Measurements from ENCODE around the gene SUCNR1.

Gene SUCNR1

GRCh38 chr3:151873398-151873797 is at the start of gene SUCNR1:
SUCNR1 (plus strand) TSS chr3:151873643; CDS start chr3:151879893, 6,250 bp downstream.
- TF ChIP-seq GATA2 (IDR thresholded peaks at IDR 0.05; ENCODE audit: low read depth, low read length), result no peak
- TF ChIP-seq GATA3 (IDR thresholded peaks at IDR 0.05; ENCODE audit: low read depth, low read length), result no peak

- no peak for TF ChIP-seq GATA3 (IDR thresholded peaks at IDR 0.05; ENCODE audit: low read depth, low read length)
- TF ChIP-seq GATA2 (IDR thresholded peaks at IDR 0.05; ENCODE audit: low read depth, low read length), result no peak
Measured at GRCh38 chr3:151827816-151828215, 45.6 kb upstream of the SUCNR1 start.

GRCh38 chr3:151835751-151836525 is 37.5 kb upstream of the SUCNR1 start:
- TF ChIP-seq GATA3 (IDR thresholded peaks at IDR 0.05; ENCODE audit: low read depth, low read length) (no peak), GATA2 (IDR thresholded peaks at IDR 0.05; ENCODE audit: low read depth, low read length) (no peak)

GRCh38 chr3:151837057-151837456 is 36.4 kb upstream of the SUCNR1 start:
- TF ChIP-seq GATA2 (IDR thresholded peaks at IDR 0.05; ENCODE audit: low read depth, low read length) (no peak), GATA3 (IDR thresholded peaks at IDR 0.05; ENCODE audit: low read depth, low read length) (no peak)

- TF ChIP-seq GATA3 (IDR thresholded peaks at IDR 0.05; ENCODE audit: low read depth, low read length) (no peak), GATA2 (IDR thresholded peaks at IDR 0.05; ENCODE audit: low read depth, low read length) (no peak)
Measured at GRCh38 chr3:151838574-151839312, 34.7 kb upstream of the SUCNR1 start.

GRCh38 chr3:151839313-151839631 is 34.2 kb upstream of the SUCNR1 start:
- TF ChIP-seq GATA2 (IDR thresholded peaks at IDR 0.05; ENCODE audit: low read depth, low read length) (no peak), GATA3 (IDR thresholded peaks at IDR 0.05; ENCODE audit: low read depth, low read length) (no peak)

- TF ChIP-seq GATA2 (IDR thresholded peaks at IDR 0.05; ENCODE audit: low read depth, low read length), result no peak
- TF ChIP-seq GATA3 (IDR thresholded peaks at IDR 0.05; ENCODE audit: low read depth, low read length), result no peak
Measured at GRCh38 chr3:151841801-151842200, 31.6 kb upstream of the SUCNR1 start.

- TF ChIP-seq GATA3 (IDR thresholded peaks at IDR 0.05; ENCODE audit: low read depth, low read length) (no peak), GATA2 (IDR thresholded peaks at IDR 0.05; ENCODE audit: low read depth, low read length) (no peak)
Measured at GRCh38 chr3:151843275-151843674, 30.2 kb upstream of the SUCNR1 start.

- TF ChIP-seq GATA3 (IDR thresholded peaks at IDR 0.05; ENCODE audit: low read depth, low read length), result no peak
- TF ChIP-seq GATA2 (IDR thresholded peaks at IDR 0.05; ENCODE audit: low read depth, low read length), result no peak
Measured at GRCh38 chr3:151845306-151845905, 28.0 kb upstream of the SUCNR1 start.

- TF ChIP-seq GATA3 (IDR thresholded peaks at IDR 0.05; ENCODE audit: low read depth, low read length) (no peak), GATA2 (IDR thresholded peaks at IDR 0.05; ENCODE audit: low read depth, low read length) (no peak)
Measured at GRCh38 chr3:151852074-151852811, 21.2 kb upstream of the SUCNR1 start.

- TF ChIP-seq GATA2 (IDR thresholded peaks at IDR 0.05; ENCODE audit: low read depth, low read length) (no peak), GATA3 (IDR thresholded peaks at IDR 0.05; ENCODE audit: low read depth, low read length) (no peak)
Measured at GRCh38 chr3:151856118-151856517, 17.3 kb upstream of the SUCNR1 start.

- TF ChIP-seq GATA3 (IDR thresholded peaks at IDR 0.05; ENCODE audit: low read depth, low read length) (no peak), GATA2 (IDR thresholded peaks at IDR 0.05; ENCODE audit: low read depth, low read length) (no peak)
Measured at GRCh38 chr3:151856641-151857040, 16.8 kb upstream of the SUCNR1 start.

- TF ChIP-seq GATA2 (IDR thresholded peaks at IDR 0.05; ENCODE audit: low read depth, low read length) (no peak), GATA3 (IDR thresholded peaks at IDR 0.05; ENCODE audit: low read depth, low read length) (no peak)
Measured at GRCh38 chr3:151859233-151859673, 14.2 kb upstream of the SUCNR1 start.

GRCh38 chr3:151859905-151860304 is 13.5 kb upstream of the SUCNR1 start:
- no peak for TF ChIP-seq GATA3 (IDR thresholded peaks at IDR 0.05; ENCODE audit: low read depth, low read length)
- no peak for TF ChIP-seq GATA2 (IDR thresholded peaks at IDR 0.05; ENCODE audit: low read depth, low read length)
